H1 (cell line): Measurements from ENCODE around the gene PRKN. TPM values are rescaled to one million over a fixed set of nuclear protein-coding genes. Genes with fewer than 3 reads are reported as not detected.

Source experiments
- ASH2L ChIP-seq: fragments of 200-600, 300-600 bp; sonication (generic); IDR thresholded peaks from one replicate; pipeline ENCODE4 v1.7.1; 2017; ENCODE audit warnings: low read length
- BCL11A ChIP-seq, 2 experiments: IDR thresholded peaks; one replicate each; pipeline ENCODE4 v1.6.1; 2011; ENCODE audit warnings: low read depth in 2 of 2, low read length in 2 of 2, mild to moderate bottlenecking in 2 of 2
- CBX5 ChIP-seq: fragments of 300-800, 300-1000 bp; sonication (generic); IDR thresholded peaks from 2 replicates; pipeline ENCODE4 v1.7.1; 2016; ENCODE audit warnings: antibody characterized with exemption, low read length, low read depth
- CHD1 ChIP-seq: IDR thresholded peaks from 2 replicates; pipeline ENCODE4 v1.6.1; 2012; ENCODE audit warnings: low read depth, low read length, improper control_type of control experiment
- CHD2 ChIP-seq: IDR thresholded peaks from 2 replicates; pipeline ENCODE4 v1.6.1; 2012; ENCODE audit warnings: low read length, improper control_type of control experiment
- CREB1 ChIP-seq: IDR thresholded peaks from 2 replicates; pipeline ENCODE4 v1.6.1; 2012; ENCODE audit warnings: inconsistent platforms
- CTCF ChIP-seq, 3 experiments: IDR thresholded peaks; 1 replicate in 2 of 3; 2 replicates in 1 of 3; pipeline versions ENCODE4 v1.5.1 to v1.6.1; 2011; ENCODE audit warnings: low read length in 3 of 3, mild to moderate bottlenecking in 3 of 3, inconsistent platforms in 2 of 3, low read depth in 1 of 3, moderate library complexity in 1 of 3; ENCODE audit not compliant: insufficient read depth in 1 of 3; ENCODE audit errors: control extremely low read depth in 1 of 3
- EGR1 ChIP-seq: IDR thresholded peaks from 2 replicates; pipeline ENCODE4 v1.6.1; 2011; ENCODE audit warnings: low read depth, low read length, borderline replicate concordance
- FOSL1 ChIP-seq: IDR thresholded peaks from 2 replicates; pipeline ENCODE4 v1.6.1; 2011; ENCODE audit warnings: mild to moderate bottlenecking, low read depth, low read length, moderate library complexity; ENCODE audit not compliant: insufficient read depth
- HDAC6 ChIP-seq: IDR thresholded peaks from one replicate; pipeline ENCODE4 v1.7.1; 2012; ENCODE audit warnings: low read depth, mild to moderate bottlenecking, inconsistent platforms, low read length, moderate library complexity
- JUND ChIP-seq: IDR thresholded peaks from 2 replicates; pipeline ENCODE4 v1.6.1; 2011; ENCODE audit warnings: mild to moderate bottlenecking, improper control_type of control experiment, low read length
- KDM5A ChIP-seq: fragments of 200-600 bp; IDR thresholded peaks from 2 replicates; pipeline ENCODE4 v1.7.1; 2012; ENCODE audit warnings: mild to moderate bottlenecking, low read length, inconsistent platforms, mixed read lengths
- MAFK ChIP-seq: IDR thresholded peaks from 2 replicates; pipeline ENCODE4 v1.6.1; 2012; ENCODE audit warnings: low read depth, mild to moderate bottlenecking, improper control_type of control experiment, low read length
- POU5F1 ChIP-seq: IDR thresholded peaks from 2 replicates; pipeline ENCODE4 v1.6.1; 2011; ENCODE audit warnings: low read depth, mild to moderate bottlenecking, low read length, moderate library complexity
- RBBP5 ChIP-seq: IDR thresholded peaks from 2 replicates; pipeline ENCODE4 v1.7.1; 2012; ENCODE audit warnings: low read depth, mild to moderate bottlenecking, inconsistent platforms, low read length, moderate library complexity, borderline replicate concordance
- RFX5 ChIP-seq: IDR thresholded peaks from 2 replicates; pipeline ENCODE4 v1.6.1; 2011; ENCODE audit warnings: low read depth, low read length, improper control_type of control experiment, borderline replicate concordance
- SAP30 ChIP-seq: fragments of 300-600 bp; sonication (generic); IDR thresholded peaks from 2 replicates; pipeline ENCODE4 v1.7.1; 2012; ENCODE audit warnings: low read length, moderate library complexity, mild to moderate bottlenecking, inconsistent platforms; ENCODE audit not compliant: insufficient read depth, insufficient replicate concordance
- SIN3A ChIP-seq, 2 experiments: IDR thresholded peaks in 1 of 2; conservative IDR thresholded peaks in 1 of 2; 2 replicates each; pipeline ENCODE4 v1.6.1; 2011 to 2012; ENCODE audit warnings: low read length in 2 of 2, improper control_type of control experiment in 1 of 2, low read depth in 1 of 2, mild to moderate bottlenecking in 1 of 2
- TBP ChIP-seq: IDR thresholded peaks from 2 replicates; pipeline ENCODE4 v1.6.1; 2011; ENCODE audit warnings: low read depth, low read length, improper control_type of control experiment
- TEAD4 ChIP-seq: IDR thresholded peaks from 2 replicates; pipeline ENCODE4 v1.6.1; 2012; ENCODE audit warnings: low read depth, low read length, inconsistent platforms, mixed read lengths
- USF2 ChIP-seq: IDR thresholded peaks from 2 replicates; pipeline ENCODE4 v1.6.1; 2011; ENCODE audit warnings: low read length, improper control_type of control experiment
- YY1 ChIP-seq: IDR thresholded peaks from 2 replicates; pipeline ENCODE4 v1.6.1; 2011; ENCODE audit warnings: low read depth, mild to moderate bottlenecking, low read length
- polyA plus RNA-seq, 7 experiments: library from polyadenylated mRNA; depleted of rRNA in 3 of 7; stranded (reverse) in 5 of 7; unstranded in 2 of 7; fragments of >200 nt in 5 of 7; fragments of 200-250 nt in 2 of 7; gene quantifications; 1 replicate in 5 of 7; 2 replicates in 1 of 7; 4 replicates in 1 of 7; pipeline versions ENCODE4 v1.2.1 to v1.2.3, GENCODE V29; 2011 to 2013; ENCODE audit warnings: missing spikeins in 2 of 7, mixed read lengths in 2 of 7
- total RNA-seq: library from RNA; stranded (reverse); fragmentation: NEBNext Ultra II Directional; extraction: Animal tissue kit (Norgen Biotek cat#: 25700); gene quantifications from 2 replicates; pipeline ENCODE4 v1.2.1, GENCODE V29; 2021
- TF ChIP-seq, protein P1 (sequence below): IDR thresholded peaks from 2 replicates; pipeline ENCODE4 v1.6.1; 2012; ENCODE audit warnings: inconsistent platforms

Gene PRKN
- total and polyA plus RNA-seq, 2 of the 8 experiments (the other 6 are each of a cell fraction or from before 2014, with no cell fraction given): 0.13 to 0.29 TPM

DNA sequence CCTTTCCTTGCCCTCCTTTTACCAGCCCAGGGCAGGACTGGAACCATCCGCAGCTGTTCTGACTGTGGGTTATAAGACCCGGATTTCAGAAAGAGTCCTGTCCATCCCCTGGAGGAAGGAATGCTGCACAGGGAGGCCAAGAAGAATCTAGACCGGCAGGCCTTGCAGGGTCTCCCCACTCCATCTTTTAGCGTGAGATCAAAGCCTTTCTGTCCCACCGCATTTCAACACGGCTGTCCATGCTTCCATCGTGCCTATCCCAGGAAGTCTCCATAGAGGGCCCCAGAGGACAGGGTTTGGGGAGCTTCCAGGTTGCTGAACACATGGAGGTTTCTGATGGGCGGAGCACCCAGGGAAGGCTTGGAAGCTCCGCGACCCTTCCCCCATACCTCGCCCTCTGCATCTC is 1374.4 kb downstream of the PRKN start (continued):
- TF ChIP-seq SIN3A (conservative IDR thresholded peaks at IDR 0.05 in 1 of 2, IDR thresholded peaks at IDR 0.05 in 1 of 2; ENCODE audit: low read depth in 1 of 2, low read length in 2 of 2) (no peak), YY1 (peak; percentile 46; the same call in 1 of the 2 replicates), RFX5 (no peak), MAFK (no peak), KDM5A (no peak), CHD2 (peak; percentile 55; the same call in 1 of the 2 replicates), ASH2L (no peak), TBP (no peak), USF2 (no peak), RBBP5 (no peak), JUND (0 out of 2 replicates have a peak, but pooled peaks have one; percentile 23), FOSL1 (no peak), TEAD4 (peak; percentile 62; the same call in 1 of the 2 replicates), SAP30 (no peak), HDAC6 (no peak), CBX5 (no peak), EGR1 (no peak), CHD1 (no peak), CTCF (IDR thresholded peaks at IDR 0.05; ENCODE audit: control extremely low read depth in 1 of 3, insufficient read depth in 1 of 3, low read depth in 1 of 3, low read length in 3 of 3) (peak; percentile 55 to 78 (median 77)), CREB1 (no peak), BCL11A (IDR thresholded peaks at IDR 0.05; ENCODE audit: low read depth in 2 of 2, low read length in 2 of 2) (no peak), POU5F1 (no peak)
- TF ChIP-seq, protein P1, sequence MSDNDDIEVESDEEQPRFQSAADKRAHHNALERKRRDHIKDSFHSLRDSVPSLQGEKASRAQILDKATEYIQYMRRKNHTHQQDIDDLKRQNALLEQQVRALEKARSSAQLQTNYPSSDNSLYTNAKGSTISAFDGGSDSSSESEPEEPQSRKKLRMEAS: peak; percentile 75
